RWPE1 (cell line): ENCODE results near the gene CERS6.
A peak's percentile ranks its signal among the peaks of the same experiment; 100 is the strongest.

ENCODE experiments used
- CTCF ChIA-PET: fragments of 350-600 bp; sonication (Branson Sonifier 250); formaldehyde crosslinking; extraction: SDS; loops from one replicate; lab custom pipeline; 2021; lab: Yijun Ruan, JAX
- POLR2A ChIA-PET: fragments of 400-600 bp; formaldehyde crosslinking; extraction: SDS; loops from one replicate; lab custom pipeline; 2020; ENCODE audit warnings: antibody characterized with exemption; ENCODE audit not compliant: low non-redundant PET; lab: Yijun Ruan, JAX
- DNase-seq: peaks from one replicate; pipeline ENCODE4 v3.0.0; 2012; ENCODE audit warnings: low spot score
- H3K27ac ChIP-seq: fragments of 450-650 bp; 2 replicates; pipeline ENCODE4 v1.5.1; 2017
- CTCF ChIP-seq: fragments of 450-650 bp; conservative IDR thresholded peaks from 2 replicates; pipeline ENCODE4 v1.5.1; 2017; ENCODE audit warnings: low read depth, mild to moderate bottlenecking

The CERS6 gene

GRCh38 chr2:168457190-168457895, 1.3 kb downstream of the CERS6 start:
- POLR2A ChIA-PET = no interaction called here
- CTCF ChIA-PET = no interaction called here

GRCh38 chr2:168458139-168458538, 2.1 kb downstream of the CERS6 start:
- ChIA-PET POLR2A (no interaction called here), CTCF (no interaction called here)
- H3K27ac ChIP-seq = no peak overlapping the region
- DNase-seq = no peak
- no peak for TF ChIP-seq CTCF

More at GRCh38 chr2:168457190-168457895, 1.3 kb downstream of the CERS6 start:
- peak; percentile 21 for DNase-seq
- H3K27ac ChIP-seq = peak overlapping the region; percentile 89
- TF ChIP-seq CTCF = no peak

GRCh38 chr2:168459256-168459655, 3.2 kb downstream of the CERS6 start:
- TF ChIP-seq CTCF = no peak
- ChIA-PET CTCF (no interaction called here), POLR2A (no interaction called here)
- H3K27ac ChIP-seq = no peak overlapping the region
- DNase-seq = no peak

GRCh38 chr2:168460571-168460970, 4.5 kb downstream of the CERS6 start:
- no peak for DNase-seq
- CTCF ChIA-PET = interaction anchor here (0.6 kb wide), 2 partner anchors 298 to 398 kb away, joined by 3 read pairs; no protein-coding TSS in a partner anchor
- POLR2A ChIA-PET = no interaction called here
- no peak for TF ChIP-seq CTCF
- no peak overlapping the region for H3K27ac ChIP-seq

GRCh38 chr2:168461178-168461941, 5.3 kb downstream of the CERS6 start:
- no peak for DNase-seq

GRCh38 chr2:168461942-168462331, 5.9 kb downstream of the CERS6 start:
- ChIA-PET CTCF (interaction anchor here (0.6 kb wide), 1 partner anchor 12 kb away, joined by 3 read pairs; no protein-coding TSS in a partner anchor), POLR2A (no interaction called here)
- TF ChIP-seq CTCF = no peak

More at GRCh38 chr2:168461178-168461941, 5.3 kb downstream of the CERS6 start:
- CTCF ChIA-PET = interaction anchor here (0.6 to 0.7 kb wide), 3 partner anchors 109 to 398 kb away, joined by 3 to 5 read pairs (median 3); no protein-coding TSS in a partner anchor
- no peak for TF ChIP-seq CTCF
- no peak overlapping the region for H3K27ac ChIP-seq
- POLR2A ChIA-PET = no interaction called here

More at GRCh38 chr2:168461942-168462331, 5.9 kb downstream of the CERS6 start:
- DNase-seq = no peak
- H3K27ac ChIP-seq = no peak overlapping the region
